Uterus (tissue), 4 donors: ENCODE measurements around the gene RND2. TPM values are rescaled to one million over a fixed set of nuclear protein-coding genes. Genes with fewer than 3 reads are reported as not detected.

Experiments used
- DNase-seq, 2 donors: peaks; one replicate each; pipeline ENCODE4 v3.0.0-alpha.2; 2019 to 2020
- H3K27ac ChIP-seq, 2 donors: fragments of 200-600 bp; sonication (generic); 1 replicate in 1 of 2; 2 replicates in 1 of 2; pipeline ENCODE4 v1.5.1; 2016 to 2018
- H3K27me3 ChIP-seq, 2 donors: fragments of 200-600 bp; sonication (generic); one replicate each; pipeline ENCODE4 v1.5.1; 2018 to 2019; ENCODE audit warnings: control low read depth in 1 of 2
- H3K36me3 ChIP-seq, 2 donors: fragments of 200-600 bp; sonication (generic); one replicate each; pipeline ENCODE4 v1.5.1; 2019; ENCODE audit warnings: control low read depth in 1 of 2
- H3K4me1 ChIP-seq, 2 donors: fragments of 200-600 bp; sonication (generic); one replicate each; pipeline ENCODE4 v1.5.1; 2018 to 2019; ENCODE audit warnings: control low read depth in 1 of 2
- H3K4me3 ChIP-seq, 2 donors: fragments of 200-600 bp; sonication (generic); 1 replicate in 1 of 2; 2 replicates in 1 of 2; pipeline ENCODE4 v1.5.1; 2018 to 2019; ENCODE audit warnings: mild to moderate bottlenecking in 1 of 2
- H3K9me3 ChIP-seq, 2 donors: fragments of 200-600 bp; sonication (generic); one replicate each; pipeline ENCODE4 v1.5.1; 2019; ENCODE audit warnings: control low read depth in 1 of 2
- POLR2A ChIP-seq, 2 donors: fragments of 450-650 bp; IDR thresholded peaks; one replicate each; pipeline ENCODE4 v1.6.1; 2016; ENCODE audit warnings: antibody characterized with exemption in 2 of 2, mild to moderate bottlenecking in 1 of 2, moderate library complexity in 1 of 2
- intact Hi-C: fragments of 100-400 bp; cut with DNase I; formaldehyde crosslinking; loops from one replicate; pipeline ENCODE4 v1.15.1; 2023; ENCODE audit warnings: low total_unique reads
- total RNA-seq, 4 donors: library from RNA; depleted of rRNA in 3 of 4; stranded (reverse); fragments of >200 nt in 3 of 4; gene quantifications; one replicate each; pipeline versions ENCODE4 v1.1.0 to v1.2.4, GENCODE V29; 2014 to 2023
- TF ChIP-seq, protein P1 (sequence below), 4 experiments: fragments of 200-600 bp in 2 of 4; fragments of 450-650 bp in 2 of 4; sonication (generic) in 2 of 4; IDR thresholded peaks; one replicate each; pipeline ENCODE4 v1.5.1; 2016 to 2019; ENCODE audit warnings: antibody characterized with exemption in 4 of 4, mild to moderate bottlenecking in 2 of 4, moderate library complexity in 1 of 4
- donor health status: DM: yes; HTN: yes; CAD: no.

Gene RND2
- total RNA-seq, 4 donors from 2014 or later, result 0.88 to 14.0 (median 3.5) TPM

GRCh38 chr17:43015579-43015978, 9.5 kb upstream of the RND2 start:
- peak; percentile 56 to 79 for DNase-seq
- TF ChIP-seq, protein P1, sequence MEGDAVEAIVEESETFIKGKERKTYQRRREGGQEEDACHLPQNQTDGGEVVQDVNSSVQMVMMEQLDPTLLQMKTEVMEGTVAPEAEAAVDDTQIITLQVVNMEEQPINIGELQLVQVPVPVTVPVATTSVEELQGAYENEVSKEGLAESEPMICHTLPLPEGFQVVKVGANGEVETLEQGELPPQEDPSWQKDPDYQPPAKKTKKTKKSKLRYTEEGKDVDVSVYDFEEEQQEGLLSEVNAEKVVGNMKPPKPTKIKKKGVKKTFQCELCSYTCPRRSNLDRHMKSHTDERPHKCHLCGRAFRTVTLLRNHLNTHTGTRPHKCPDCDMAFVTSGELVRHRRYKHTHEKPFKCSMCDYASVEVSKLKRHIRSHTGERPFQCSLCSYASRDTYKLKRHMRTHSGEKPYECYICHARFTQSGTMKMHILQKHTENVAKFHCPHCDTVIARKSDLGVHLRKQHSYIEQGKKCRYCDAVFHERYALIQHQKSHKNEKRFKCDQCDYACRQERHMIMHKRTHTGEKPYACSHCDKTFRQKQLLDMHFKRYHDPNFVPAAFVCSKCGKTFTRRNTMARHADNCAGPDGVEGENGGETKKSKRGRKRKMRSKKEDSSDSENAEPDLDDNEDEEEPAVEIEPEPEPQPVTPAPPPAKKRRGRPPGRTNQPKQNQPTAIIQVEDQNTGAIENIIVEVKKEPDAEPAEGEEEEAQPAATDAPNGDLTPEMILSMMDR (IDR thresholded peaks at IDR 0.05), result no peak
- TF ChIP-seq POLR2A (IDR thresholded peaks at IDR 0.05), result no peak
- H3K9me3 ChIP-seq, result no peaks in the 10 kb centered on the region
- intact Hi-C loops, result no loop called here
- H3K36me3 ChIP-seq, result no peaks in the 10 kb centered on the region
- H3K4me1 ChIP-seq, result peaks cover 0 to 11% of the 10 kb centered on the region in 2 donors
- no peaks in the 10 kb centered on the region for H3K27me3 ChIP-seq
- peak overlapping the region; percentile 54 to 62 for H3K27ac ChIP-seq
- H3K4me3 ChIP-seq, result no peak overlapping the region

DNA sequence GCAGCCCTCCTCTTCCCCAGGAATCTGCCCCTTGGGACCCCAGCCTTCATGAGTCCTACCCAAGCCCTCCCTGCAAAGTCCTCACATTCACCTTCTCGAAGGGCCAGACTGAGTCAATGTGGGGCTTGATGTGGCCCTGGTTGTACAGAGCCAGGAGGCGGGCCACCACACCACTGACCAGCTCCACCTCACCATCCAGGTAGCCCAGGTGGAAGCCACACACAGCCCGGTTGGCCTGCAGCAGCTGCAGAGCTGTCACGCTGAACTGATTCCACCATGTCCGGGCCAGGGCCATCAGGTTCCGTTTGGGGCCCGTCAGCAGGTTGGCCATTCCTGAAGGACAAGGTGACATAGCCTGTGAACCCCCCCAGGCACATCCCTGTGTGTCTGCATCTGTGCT, 8.8 kb upstream of the RND2 start:
- H3K27ac ChIP-seq, result peak overlapping the region; percentile 54 to 62
- H3K4me3 ChIP-seq, result no peak overlapping the region
- peaks cover 0 to 11% of the 10 kb centered on the region in 2 donors for H3K4me1 ChIP-seq
- no peak for TF ChIP-seq POLR2A (IDR thresholded peaks at IDR 0.05)
- TF ChIP-seq, protein P1 (IDR thresholded peaks at IDR 0.05), result no peak
- intact Hi-C loops, result no loop called here
- no peaks in the 10 kb centered on the region for H3K27me3 ChIP-seq
- no peaks in the 10 kb centered on the region for H3K36me3 ChIP-seq
- H3K9me3 ChIP-seq, result no peaks in the 10 kb centered on the region
- no peak for DNase-seq

- Histone ChIP-seq H3K27me3 (no peaks in the 10 kb centered on the region), H3K4me3 (no peak overlapping the region), H3K4me1 (peaks cover 0 to 11% of the 10 kb centered on the region in 2 donors), H3K9me3 (no peaks in the 10 kb centered on the region), H3K36me3 (no peaks in the 10 kb centered on the region), H3K27ac (peak overlapping the region; percentile 30 to 89)
- intact Hi-C loops, result no loop called here
- no peak for DNase-seq
- TF ChIP-seq POLR2A (IDR thresholded peaks at IDR 0.05), result no peak
- TF ChIP-seq, protein P1 (IDR thresholded peaks at IDR 0.05), result no peak
Observed at GRCh38 chr17:43018008-43018853, 6.8 kb upstream of the RND2 start.

- intact Hi-C loops, result no loop called here
- DNase-seq, result no peak
- Histone ChIP-seq H3K27me3 (no peaks in the 10 kb centered on the region), H3K4me1 (peaks cover 0 to 11% of the 10 kb centered on the region in 2 donors), H3K27ac (peak overlapping the region; percentile 30 to 89), H3K4me3 (no peak overlapping the region), H3K9me3 (no peaks in the 10 kb centered on the region), H3K36me3 (no peaks in the 10 kb centered on the region)
- TF ChIP-seq, protein P1 (IDR thresholded peaks at IDR 0.05), result no peak
- TF ChIP-seq POLR2A (IDR thresholded peaks at IDR 0.05), result no peak
Observed at GRCh38 chr17:43018932-43019331, 6.1 kb upstream of the RND2 start.

DNA sequence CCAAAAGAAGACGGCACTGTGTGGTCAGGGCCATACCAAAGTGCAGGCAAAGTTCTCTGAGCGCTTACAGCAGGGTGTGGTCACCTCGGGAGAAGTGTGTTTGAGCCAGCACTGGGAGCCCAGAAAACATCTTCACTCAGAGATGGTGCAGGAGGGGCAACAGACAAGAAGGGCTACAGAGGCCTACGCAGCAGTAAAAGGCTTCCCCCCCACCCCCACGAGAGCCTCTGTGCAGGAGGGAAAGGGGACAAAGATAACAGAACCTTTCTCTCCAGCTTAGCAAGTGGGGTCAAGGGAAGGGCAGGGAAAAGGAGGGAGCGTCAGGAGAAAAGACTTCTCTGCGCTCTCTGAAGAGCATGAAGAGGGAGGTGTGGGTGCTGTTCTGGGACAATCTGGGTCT, 5.6 kb upstream of the RND2 start:
- TF ChIP-seq, protein P1 (IDR thresholded peaks at IDR 0.05), result no peak
- TF ChIP-seq POLR2A (IDR thresholded peaks at IDR 0.05), result no peak
- Histone ChIP-seq H3K36me3 (no peaks in the 10 kb centered on the region), H3K9me3 (no peaks in the 10 kb centered on the region), H3K4me1 (peaks cover 0 to 11% of the 10 kb centered on the region in 2 donors), H3K27me3 (no peaks in the 10 kb centered on the region), H3K4me3 (no peak overlapping the region), H3K27ac (peak overlapping the region; percentile 89 to 91)
- intact Hi-C loops, result no loop called here
- no peak for DNase-seq
